HG03457 (cell line): ENCODE measurements around the gene METTL1.
"Not testable (repeated sequence)": the region's sequence is repeated elsewhere in the genome, so short reads cannot be mapped to it uniquely, and the experiment has no call there.

ENCODE experiments used
- ATAC-seq: cut with Tn5 transposase; IDR thresholded peaks from one replicate; pipeline ENCODE4 v1.9.1; 2021; ENCODE audit warnings: moderate number of reproducible peaks; ENCODE audit not compliant: unreplicated experiment

Gene METTL1

GRCh38 chr12:57726151-57726883 is 45.6 kb downstream of the METTL1 start:
- ATAC-seq = no peak

- no peak for ATAC-seq
Measured at GRCh38 chr12:57725851-57726150, 46.1 kb downstream of the METTL1 start.

GRCh38 chr12:57724936-57725740 is 46.8 kb downstream of the METTL1 start:
- no peak for ATAC-seq

GRCh38 chr12:57724003-57724935 is 47.6 kb downstream of the METTL1 start:
- ATAC-seq = no peak

- no peak for ATAC-seq
Measured at GRCh38 chr12:57723630-57723962, 48.3 kb downstream of the METTL1 start.

- ATAC-seq = no peak
Measured at GRCh38 chr12:57722716-57723629, 48.9 kb downstream of the METTL1 start.

GRCh38 chr12:57721846-57722608 is 49.9 kb downstream of the METTL1 start:
- ATAC-seq = not testable (repeated sequence)

GRCh38 chr12:57720606-57721595 is 51.0 kb downstream of the METTL1 start:
- ATAC-seq = no peak

- no peak for ATAC-seq
Measured at GRCh38 chr12:57719777-57720605, 51.9 kb downstream of the METTL1 start.

GRCh38 chr12:57718641-57719528 is 53.0 kb downstream of the METTL1 start:
- ATAC-seq = no peak
